A549 (cell line): Measurements from ENCODE around the gene HOXA13. TPM values are rescaled to one million over a fixed set of nuclear protein-coding genes. Genes with fewer than 3 reads are reported as not detected.

Source experiments
- ATAC-seq, 2 experiments: fragments of 200-7000 bp in 1 of 2; fragments of >200 bp in 1 of 2; cut with Nextera tagmentation in 1 of 2; cut with Tn5 transposase in 1 of 2; 3 replicates each; pipeline versions ENCODE4 v1.8.0 to v1.9.1; 2018 to 2020; ENCODE audit warnings: mild to moderate bottlenecking in 1 of 2, moderate library complexity in 1 of 2
- CTCF ChIA-PET: fragments of 300-600 bp; sonication (Branson Sonifier 250); formaldehyde crosslinking; extraction: SDS; loops from one replicate; lab custom pipeline; 2021; ENCODE audit warnings: antibody characterized with exemption, inconsistent platforms; lab: Yijun Ruan, JAX
- POLR2A ChIA-PET: fragments of 350-600 bp; formaldehyde crosslinking; extraction: SDS; loops from one replicate; lab custom pipeline; 2021; ENCODE audit warnings: antibody characterized with exemption, inconsistent platforms; lab: Yijun Ruan, JAX
- DNase-seq, 2 experiments: peaks; one replicate each; pipeline versions ENCODE4 v3.0.0 to v3.0.0-alpha.2; 2011 to 2016; ENCODE audit warnings: low read depth in 1 of 2, low spot score in 1 of 2
- FAIRE-seq: peaks from 2 replicates; lab custom pipeline; 2011; peaks lifted over from hg19 to GRCh38; lab: Jason Lieb, UNC
- H3K27ac ChIP-seq, 2 experiments: fragments of >200 bp; sonication (Bioruptor Twin); formaldehyde crosslinking; 3 replicates each; pipeline ENCODE4 v1.5.1; 2016 to 2017
- H3K4me1 ChIP-seq: fragments of >200 bp; sonication (Bioruptor Twin); formaldehyde crosslinking; 3 replicates; pipeline ENCODE4 v1.6.1; 2016
- H3K4me2 ChIP-seq: fragments of >200 bp; sonication (Bioruptor Twin); formaldehyde crosslinking; 3 replicates; pipeline ENCODE4 v1.6.1; 2016
- H3K4me3 ChIP-seq: fragments of >200 bp; sonication (Bioruptor Twin); formaldehyde crosslinking; 3 replicates; pipeline ENCODE4 v1.5.1; 2016
- H3K9me3 ChIP-seq: fragments of >200 bp; sonication (Bioruptor Twin); formaldehyde crosslinking; 3 replicates; pipeline ENCODE4 v1.6.1; 2016
- ATOH8 ChIP-seq: fragments of 250-450 bp; sonication (Bioruptor Pico); IDR thresholded peaks from 2 replicates; pipeline ENCODE4 v1.5.0; 2020; ENCODE audit warnings: low read depth, mild to moderate bottlenecking, moderate library complexity
- CEBPB ChIP-seq, 2 experiments: fragments of >200 bp in 1 of 2; sonication (Bioruptor Twin) in 1 of 2; formaldehyde crosslinking in 1 of 2; IDR thresholded peaks; 2 replicates each; pipeline ENCODE4 v1.6.1; 2012 to 2016
- CHD2 ChIP-seq: fragments of 150-350 bp; IDR thresholded peaks from 2 replicates; pipeline ENCODE4 v1.6.1; 2014; ENCODE audit warnings: low read length; ENCODE audit not compliant: partially characterized antibody
- CHD4 ChIP-seq: fragments of 200-600 bp; sonication (generic); IDR thresholded peaks from 2 replicates; pipeline ENCODE4 v1.6.1; 2016; ENCODE audit warnings: antibody characterized with exemption, mild to moderate bottlenecking, borderline replicate concordance
- CTCF ChIP-seq: fragments of >200 bp; sonication (Bioruptor Twin); formaldehyde crosslinking; IDR thresholded peaks from 3 replicates; pipeline ENCODE4 v1.5.1; 2016
- E2F6 ChIP-seq: IDR thresholded peaks from 2 replicates; pipeline ENCODE4 v1.6.1; 2012; ENCODE audit warnings: low read depth, borderline replicate concordance
- EHF ChIP-seq: fragments of 250-450 bp; sonication (Bioruptor Pico); IDR thresholded peaks from 2 replicates; pipeline ENCODE4 v1.5.0; 2020; ENCODE audit warnings: mild to moderate bottlenecking
- ESRRA ChIP-seq: fragments of 150-350 bp; IDR thresholded peaks from 2 replicates; pipeline ENCODE4 v1.6.1; 2014; ENCODE audit warnings: mild to moderate bottlenecking, low read length, borderline replicate concordance
- FOSB ChIP-seq: fragments of 250-450 bp; sonication (Bioruptor Pico); IDR thresholded peaks from 2 replicates; pipeline ENCODE4 v1.5.0; 2020; ENCODE audit warnings: mild to moderate bottlenecking, moderate library complexity
- FOSL2 ChIP-seq, 2 experiments: fragments of 450-650 bp in 1 of 2; fragments of >200 bp in 1 of 2; sonication (Bioruptor Twin) in 1 of 2; formaldehyde crosslinking; IDR thresholded peaks; 2 replicates each; pipeline versions ENCODE4 v1.5.0 to v1.6.1; 2016 to 2020; ENCODE audit warnings: mild to moderate bottlenecking in 1 of 2, moderate library complexity in 1 of 2
- FOXS1 ChIP-seq: fragments of 250-450 bp; sonication (Bioruptor Pico); IDR thresholded peaks from 2 replicates; pipeline ENCODE4 v1.5.0; 2020; ENCODE audit warnings: mild to moderate bottlenecking, moderate library complexity
- GATA3 ChIP-seq: IDR thresholded peaks from 2 replicates; pipeline ENCODE4 v1.6.1; 2012; ENCODE audit warnings: borderline replicate concordance
- HMGXB4 ChIP-seq: fragments of 250-450 bp; sonication (Bioruptor Pico); IDR thresholded peaks from 2 replicates; pipeline ENCODE4 v1.5.0; 2021; ENCODE audit warnings: mild to moderate bottlenecking, moderate library complexity, borderline replicate concordance
- HOXB5 ChIP-seq: fragments of 250-450 bp; sonication (Bioruptor Pico); IDR thresholded peaks from 2 replicates; pipeline ENCODE4 v1.5.0; 2020; ENCODE audit warnings: mild to moderate bottlenecking, moderate library complexity
- JUNB ChIP-seq: fragments of >200 bp; sonication (Bioruptor Twin); formaldehyde crosslinking; IDR thresholded peaks from 2 replicates; pipeline ENCODE4 v1.6.1; 2016
- MAZ ChIP-seq: fragments of 150-350 bp; IDR thresholded peaks from 2 replicates; pipeline ENCODE4 v1.6.1; 2014; ENCODE audit warnings: antibody characterized with exemption, low read depth, low read length, borderline replicate concordance
- NFE2L2 ChIP-seq: fragments of 150-350 bp; conservative IDR thresholded peaks from 2 replicates; pipeline ENCODE4 v1.6.1; 2014; ENCODE audit warnings: low read length
- NPAS2 ChIP-seq: fragments of 250-450 bp; sonication (Bioruptor Pico); IDR thresholded peaks from 2 replicates; pipeline ENCODE4 v1.8.0; 2022; ENCODE audit warnings: mild to moderate bottlenecking, moderate library complexity, borderline replicate concordance
- PHF8 ChIP-seq: fragments of 200-600 bp; sonication (generic); IDR thresholded peaks from 2 replicates; pipeline ENCODE4 v1.6.1; 2016; ENCODE audit warnings: low read depth, mild to moderate bottlenecking, antibody characterized with exemption, moderate library complexity, borderline replicate concordance
- POLR2A ChIP-seq: IDR thresholded peaks from 2 replicates; pipeline ENCODE4 v1.6.1; 2012; ENCODE audit warnings: mild to moderate bottlenecking, low read length
- RAD21 ChIP-seq, 2 experiments: fragments of >200 bp in 1 of 2; sonication (Bioruptor Twin) in 1 of 2; formaldehyde crosslinking in 1 of 2; IDR thresholded peaks in 1 of 2; conservative IDR thresholded peaks in 1 of 2; 2 replicates in 1 of 2; 3 replicates in 1 of 2; pipeline ENCODE4 v1.6.1; 2012 to 2018; ENCODE audit warnings: inconsistent platforms in 1 of 2
- SMC3 ChIP-seq: fragments of >200 bp; sonication (Bioruptor Twin); formaldehyde crosslinking; IDR thresholded peaks from 3 replicates; pipeline ENCODE4 v1.6.1; 2018; ENCODE audit warnings: inconsistent platforms
- TFCP2L1 ChIP-seq: fragments of 250-450 bp; sonication (Bioruptor Pico); IDR thresholded peaks from 2 replicates; pipeline ENCODE4 v1.5.0; 2021; ENCODE audit warnings: mild to moderate bottlenecking
- TP53 ChIP-seq: fragments of 250-450 bp; sonication (Bioruptor Pico); IDR thresholded peaks from 2 replicates; pipeline ENCODE4 v1.5.0; 2021; ENCODE audit warnings: mild to moderate bottlenecking, moderate library complexity
- ZC3H11A ChIP-seq: fragments of 450-650 bp; IDR thresholded peaks from 2 replicates; pipeline ENCODE4 v1.6.1; 2014; ENCODE audit warnings: antibody characterized with exemption, mild to moderate bottlenecking
- ZNF302 ChIP-seq: fragments of 250-450 bp; sonication (Bioruptor Pico); IDR thresholded peaks from 2 replicates; pipeline ENCODE4 v1.9.0; 2021; ENCODE audit warnings: inconsistent platforms, mild to moderate bottlenecking, moderate library complexity
- WGBS: methylation state at CpG from one replicate; pipeline ENCODE4 v1.1.6; 2017; ENCODE audit errors: missing lambda C conversion rate; 5-methylcytosine and 5-hydroxymethylcytosine counted together
- polyA plus RNA-seq, 4 experiments: library from polyadenylated mRNA; depleted of rRNA in 3 of 4; stranded (reverse); fragments of >200 nt; fragmentation: RNase III in 1 of 4; extraction: RNeasy Plus Mini Kit Qiagen cat#74134 plus additional on column Dnase treatment in 1 of 4; gene quantifications; 2 replicates in 3 of 4; 3 replicates in 1 of 4; pipeline ENCODE4 v1.2.3, GENCODE V29; 2011 to 2017

HOXA13 gene
- polyA plus RNA-seq, 2 of the 4 experiments (the other 2 are of a cell fraction): 2.2 to 2.7 TPM

GRCh38 chr7:27199849-27200760 lies at the start of gene HOXA13 (continued):
- no peak; the same call in 1 of the 2 replicates for TF ChIP-seq GATA3
- no peak for TF ChIP-seq FOXS1 (CRISPR knock-in tag)
- peak; percentile 9; the same call in 1 of the 3 replicates for TF ChIP-seq SMC3
- TF ChIP-seq POLR2A: no peak; the same call in 1 of the 2 replicates
- no peak for TF ChIP-seq ATOH8
- no peak for TF ChIP-seq CEBPB (IDR thresholded peaks at IDR 0.05)
- no peak for TF ChIP-seq EHF (CRISPR knock-in tag)
- TF ChIP-seq RAD21 (conservative IDR thresholded peaks at IDR 0.05 in 1 of 2, IDR thresholded peaks at IDR 0.05 in 1 of 2): peak in 1 of 2 experiments; percentile 18; a peak in 1 of 5 replicates
- no peak for TF ChIP-seq ZC3H11A
- no peak for TF ChIP-seq NFE2L2
- no peak for TF ChIP-seq TFCP2L1 (CRISPR knock-in tag)

- ChIA-PET POLR2A (no interaction called here), CTCF (interaction anchor here (0.7 to 4.7 kb wide), 4 partner anchors 11 to 442 kb away, joined by 3 to 18 read pairs (median 3); no protein-coding TSS in a partner anchor)
- no peaks in the 10 kb centered on the region for H3K9me3 ChIP-seq
- 89% methylated on average over 23 of the region's 23 CpGs for WGBS
- ATAC-seq: no peak
- no peak for DNase-seq
- H3K4me2 ChIP-seq: no peak overlapping the region
- no peak overlapping the region for H3K27ac ChIP-seq
- TF ChIP-seq E2F6 (no peak), HOXB5 (CRISPR knock-in tag) (no peak), ZC3H11A (no peak), FOSB (no peak), PHF8 (no peak), FOSL2 (IDR thresholded peaks at IDR 0.05) (no peak), FOSL2 (CRISPR knock-in tag; IDR thresholded peaks at IDR 0.05) (no peak), TFCP2L1 (CRISPR knock-in tag) (no peak), TP53 (no peak), ZNF302 (no peak), ESRRA (no peak), HMGXB4 (CRISPR knock-in tag) (no peak), CTCF (no peak), CHD4 (no peak), JUNB (no peak), NPAS2 (CRISPR knock-in tag) (no peak), CHD2 (no peak), MAZ (no peak)
- H3K4me3 ChIP-seq: no peak overlapping the region
- FAIRE-seq: no peak
- H3K4me1 ChIP-seq: no peaks in the 10 kb centered on the region
Observed at GRCh38 chr7:27248911-27249723, 49.2 kb upstream of the HOXA13 start.
